Tibial artery (tissue), 4 donors: Measurements from ENCODE around the gene NTNG2.
"Not testable (repeated sequence)": the region's sequence is repeated elsewhere in the genome, so short reads cannot be mapped to it uniquely, and the experiment has no call there.

Experiments
- DNase-seq, 2 donors: peaks; one replicate each; pipeline ENCODE4 v3.0.0-alpha.2; 2019
- H3K27ac ChIP-seq, 2 donors: fragments of 200-600 bp; sonication (generic) in 1 of 2; 1 replicate in 1 of 2; 2 replicates in 1 of 2; pipeline ENCODE4 v1.5.1; 2018 to 2019; ENCODE audit warnings: mild to moderate bottlenecking in 1 of 2
- H3K27me3 ChIP-seq, 2 donors: fragments of 200-600 bp; sonication (generic) in 1 of 2; one replicate each; pipeline versions ENCODE4 v1.5.1 to v1.6.0; 2016 to 2019
- H3K36me3 ChIP-seq, 3 donors: fragments of 200-600 bp; sonication (generic) in 2 of 3; one replicate each; pipeline ENCODE4 v1.5.1; 2016 to 2019; ENCODE audit warnings: mild to moderate bottlenecking in 2 of 3
- H3K4me1 ChIP-seq, 4 donors: fragments of 200-600 bp; sonication (generic) in 2 of 4; 1 replicate in 3 of 4; 2 replicates in 1 of 4; pipeline ENCODE4 v1.5.1; 2016 to 2019
- H3K4me3 ChIP-seq, 2 donors: fragments of 200-600 bp; sonication (generic) in 1 of 2; 1 replicate in 1 of 2; 2 replicates in 1 of 2; pipeline ENCODE4 v1.5.1; 2018 to 2019; ENCODE audit warnings: mild to moderate bottlenecking in 2 of 2
- H3K9me3 ChIP-seq, 3 donors: fragments of 200-600 bp; sonication (generic) in 1 of 3; one replicate each; pipeline ENCODE4 v1.5.1; 2016 to 2019
- CTCF ChIP-seq, 2 experiments: fragments of 200-600 bp in 1 of 2; fragments of 450-650 bp in 1 of 2; IDR thresholded peaks; one replicate each; pipeline ENCODE4 v1.5.1; 2017 to 2019; ENCODE audit warnings: antibody characterized with exemption in 2 of 2, mild to moderate bottlenecking in 1 of 2, moderate library complexity in 1 of 2
- intact Hi-C: fragments of 100-400 bp; cut with DNase I; formaldehyde crosslinking; loops from one replicate; pipeline ENCODE4 v1.15.0; 2023; ENCODE audit warnings: low total_unique reads

The NTNG2 gene

GRCh38 chr9:132129535-132129934, 32.3 kb upstream of the NTNG2 start:
- Histone ChIP-seq H3K4me1 (no peaks in the 10 kb centered on the region), H3K27ac (no peak overlapping the region), H3K27me3 (peaks cover 0 to 81% of the 10 kb centered on the region in 2 donors), H3K4me3 (no peak overlapping the region), H3K9me3 (no peaks in the 10 kb centered on the region), H3K36me3 (no peaks in the 10 kb centered on the region)
- TF ChIP-seq CTCF (IDR thresholded peaks at IDR 0.05): no peak
- DNase-seq: no peak
- intact Hi-C loops: no loop called here

- H3K27me3 ChIP-seq: peaks cover 0 to 79% of the 10 kb centered on the region in 2 donors
- H3K4me3 ChIP-seq, H3K36me3 ChIP-seq, H3K27ac ChIP-seq, DNase-seq, H3K9me3 ChIP-seq, H3K4me1 ChIP-seq: not testable (repeated sequence)
- intact Hi-C loops: loop anchor here (5.0 kb wide), 1 partner anchor 1873 kb away; no protein-coding TSS in a partner anchor
Observed at GRCh38 chr9:132134085-132134484, 27.8 kb upstream of the NTNG2 start.

- no peaks in the 10 kb centered on the region for H3K36me3 ChIP-seq
- TF ChIP-seq CTCF (IDR thresholded peaks at IDR 0.05): no peak
- no peak overlapping the region for H3K27ac ChIP-seq
- peaks cover 0 to 77% of the 10 kb centered on the region in 2 donors for H3K27me3 ChIP-seq
- H3K9me3 ChIP-seq: no peaks in the 10 kb centered on the region
- intact Hi-C loops: no loop called here
- no peak overlapping the region for H3K4me3 ChIP-seq
- no peaks in the 10 kb centered on the region for H3K4me1 ChIP-seq
- no peak for DNase-seq
Observed at GRCh38 chr9:132135456-132135855, 26.4 kb upstream of the NTNG2 start.

- H3K27ac ChIP-seq: no peak overlapping the region
- no peak overlapping the region for H3K4me3 ChIP-seq
- H3K9me3 ChIP-seq: no peaks in the 10 kb centered on the region
- H3K4me1 ChIP-seq: peaks cover 0 to 5% (median under 1%) of the 10 kb centered on the region in 4 donors
- intact Hi-C loops: no loop called here
- H3K36me3 ChIP-seq: no peaks in the 10 kb centered on the region
- peaks cover 0 to 79% of the 10 kb centered on the region in 2 donors for H3K27me3 ChIP-seq
- TF ChIP-seq CTCF (IDR thresholded peaks at IDR 0.05): no peak
- no peak for DNase-seq
Observed at GRCh38 chr9:132136151-132136780, 25.6 kb upstream of the NTNG2 start.

- H3K36me3 ChIP-seq: no peaks in the 10 kb centered on the region
- H3K27me3 ChIP-seq: peaks cover 0 to 87% of the 10 kb centered on the region in 2 donors
- TF ChIP-seq CTCF (IDR thresholded peaks at IDR 0.05): no peak
- intact Hi-C loops: no loop called here
- peaks cover 0 to 4% (median 0%) of the 10 kb centered on the region in 3 donors for H3K9me3 ChIP-seq
- peak overlapping the region in 1 of 2 donors; percentile 8 for H3K4me3 ChIP-seq
- peaks cover 0 to 11% (median 4%) of the 10 kb centered on the region in 4 donors for H3K4me1 ChIP-seq
- H3K27ac ChIP-seq: no peak overlapping the region
- no peak for DNase-seq
Observed at GRCh38 chr9:132141344-132141947, 20.4 kb upstream of the NTNG2 start.

- DNase-seq: no peak
- Histone ChIP-seq H3K36me3 (no peaks in the 10 kb centered on the region), H3K27me3 (peaks cover 0 to 86% of the 10 kb centered on the region in 2 donors), H3K9me3 (peaks cover 0 to 4% (median 0%) of the 10 kb centered on the region in 3 donors), H3K4me1 (peaks cover 0 to 11% (median 4%) of the 10 kb centered on the region in 4 donors), H3K4me3 (no peak overlapping the region), H3K27ac (no peak overlapping the region)
- TF ChIP-seq CTCF (IDR thresholded peaks at IDR 0.05): no peak
- intact Hi-C loops: no loop called here
Observed at GRCh38 chr9:132141948-132142594, 19.8 kb upstream of the NTNG2 start.
